Ovary (tissue), 9 donors: ENCODE data around the gene COL18A1. TPM values are rescaled to one million over a fixed set of nuclear protein-coding genes. Genes with fewer than 3 reads are reported as not detected.
A peak's percentile ranks its signal among the peaks of the same experiment; 100 is the strongest.

Experiments
- DNase-seq, 5 donors: peaks; one replicate each; pipeline ENCODE4 v3.0.0-alpha.2; 2019 to 2020
- H3K27ac ChIP-seq, 2 donors: fragments of 200-600 bp; one replicate each; pipeline versions ENCODE4 v1.5.1 to v1.8.0; 2019 to 2022
- H3K27me3 ChIP-seq: fragments of 200-600 bp; one replicate; pipeline ENCODE4 v1.8.0; 2022
- H3K36me3 ChIP-seq: fragments of 200-600 bp; sonication (generic); one replicate; pipeline ENCODE4 v1.5.1; 2019
- H3K4me1 ChIP-seq: one replicate; pipeline ENCODE4 v1.8.1; 2013; ENCODE audit warnings: mild to moderate bottlenecking, moderate library complexity; ENCODE audit not compliant: insufficient read depth
- H3K4me3 ChIP-seq: fragments of 200-600 bp; sonication (generic); one replicate; pipeline ENCODE4 v1.5.1; 2017
- H3K9me3 ChIP-seq, 2 donors: fragments of 200-600 bp in 1 of 2; sonication (generic) in 1 of 2; one replicate each; pipeline versions ENCODE4 v1.5.1 to v1.8.1; 2013 to 2019; ENCODE audit warnings: mild to moderate bottlenecking in 1 of 2, moderate library complexity in 1 of 2
- CTCF ChIP-seq, 3 donors: fragments of 450-650 bp in 2 of 3; fragments of 200-600 bp in 1 of 3; IDR thresholded peaks; one replicate each; pipeline versions ENCODE4 v1.5.1 to v1.8.0; 2016 to 2022; ENCODE audit warnings: antibody characterized with exemption in 3 of 3, mild to moderate bottlenecking in 1 of 3
- EP300 ChIP-seq: sonication (generic); formaldehyde crosslinking; IDR thresholded peaks from one replicate; pipeline ENCODE4 v1.6.1; 2017; ENCODE audit warnings: antibody characterized with exemption
- POLR2A ChIP-seq: fragments of 450-650 bp; IDR thresholded peaks from one replicate; pipeline ENCODE4 v1.6.1; 2017; ENCODE audit warnings: antibody characterized with exemption, mild to moderate bottlenecking, moderate library complexity
- WGBS, 3 donors: extraction: QIAGEN DNeasy Blood & Tissue Kit in 1 of 3; methylation state at CpG; one replicate each; pipeline versions ENCODE4 v1.1.5 to v1.1.7; 2013 to 2017; 5-methylcytosine and 5-hydroxymethylcytosine counted together
- intact Hi-C, 4 donors: fragments of 100-400 bp; cut with DNase I; formaldehyde crosslinking; loops; one replicate each; pipeline versions ENCODE4 v1.11.0 to v1.15.1; 2022 to 2023
- polyA plus RNA-seq, 2 donors: library from polyadenylated mRNA; stranded (reverse); fragments of 200-250 nt in 1 of 2; fragments of 350-450 nt in 1 of 2; fragmentation: Illumina TruSeq in 1 of 2; extraction: RNeasy Lipid Tissue Mini Kit (QIAGEN cat#74804) in 1 of 2; gene quantifications; one replicate each; pipeline ENCODE4 v1.2.3, GENCODE V29; 2013 to 2014
- total RNA-seq, 7 donors: library from RNA; depleted of rRNA in 2 of 7; stranded (reverse); fragments of >200 nt in 2 of 7; fragmentation: NEBNext Ultra II Directional in 3 of 7; extraction: Animal tissue kit (Norgen Biotek cat#: 25700) in 3 of 7; gene quantifications; one replicate each; pipeline versions ENCODE4 v1.1.0 to v1.2.4, GENCODE V29; 2016 to 2023
- donor health status: DM: no; HTN: no; CAD: no; lungs with moderate emphysema.
- donor health status: DM: no; HTN: no; CAD: no.
- donor health status: Bipolar disorder and iron deficiency.
- donor health status: DM: yes; HTN: yes; CAD: no.
- donor health status: DM: no; HTN: no; CAD: no.
- donor health status: DM: yes; HTN: yes; CAD: no.

Gene COL18A1
- total and polyA plus RNA-seq, 9 donors, result 11.1 to 353 (median 268) TPM

DNA sequence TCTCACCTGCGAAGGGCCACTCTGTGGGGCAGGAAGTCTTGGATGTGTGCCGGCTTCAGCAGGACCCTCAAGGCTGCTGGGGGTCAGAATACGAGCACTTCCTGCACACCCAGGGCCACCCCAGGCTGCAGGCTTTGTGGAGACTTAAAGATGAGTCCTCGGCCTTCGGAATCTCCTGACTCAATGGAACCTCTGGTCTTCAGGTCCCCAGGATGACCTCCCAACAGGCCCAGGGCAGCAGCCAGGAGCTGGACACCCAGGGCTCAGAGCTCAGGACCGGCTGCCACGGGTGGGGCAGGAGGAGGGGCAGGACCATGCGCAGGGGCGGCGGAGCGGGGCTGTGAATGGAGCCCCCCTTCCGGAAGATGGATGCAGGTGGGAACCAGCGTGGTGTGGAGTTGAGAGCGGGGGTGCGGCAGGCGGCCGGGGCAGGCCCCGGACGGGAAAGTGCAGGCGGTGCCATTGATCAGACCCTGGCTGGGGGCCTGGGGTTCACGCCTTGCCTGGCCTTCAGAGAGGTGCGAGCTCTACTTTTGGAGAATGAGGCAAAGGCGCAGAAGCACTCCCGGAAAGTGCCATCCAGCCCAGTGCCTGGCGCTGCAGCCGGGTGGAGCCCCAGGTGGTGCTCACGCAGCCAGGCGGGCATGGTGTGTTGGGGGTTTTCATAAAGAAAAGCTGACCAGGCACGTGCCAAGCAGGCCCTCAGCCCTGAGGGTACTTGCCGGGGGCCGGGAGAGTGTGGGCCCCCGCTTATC lies 10.4 kb downstream of the COL18A1 start:
- intact Hi-C loops, result no loop called here

DNA sequence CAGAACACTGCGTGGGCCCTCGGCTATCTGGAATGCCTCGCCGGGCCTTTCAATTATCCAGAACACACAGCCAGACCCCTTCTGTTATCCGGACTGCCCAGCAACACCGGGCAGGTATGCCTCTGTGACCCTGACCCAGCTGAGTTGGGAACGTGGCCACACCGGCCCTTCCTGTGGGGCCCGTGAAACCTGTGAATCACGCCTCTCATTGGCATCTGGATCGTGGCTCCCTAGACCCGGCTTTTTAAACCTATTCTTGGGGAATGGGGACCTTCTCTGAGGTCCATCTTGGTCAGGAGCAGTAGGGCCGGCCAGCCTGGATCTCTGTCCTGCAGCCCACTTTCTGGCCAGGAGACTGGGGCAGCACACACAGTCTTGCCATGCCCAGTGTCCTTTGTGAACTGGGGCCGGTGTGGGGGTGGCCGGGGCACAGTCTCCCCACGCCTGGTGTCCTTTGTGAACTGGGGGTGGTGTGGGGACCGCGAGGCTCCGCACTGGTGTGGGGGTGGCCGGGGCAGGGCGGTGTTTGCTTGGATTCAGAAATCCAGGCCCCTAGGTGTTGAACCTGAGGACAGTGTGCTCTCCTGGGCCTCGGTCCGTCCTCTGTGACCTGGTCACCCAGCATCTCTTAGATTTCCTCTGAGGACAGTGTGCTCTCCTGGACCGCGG lies 11.1 kb downstream of the COL18A1 start:
- Histone ChIP-seq H3K4me1 (peaks cover 13% of the 10 kb centered on the region), H3K27ac (peak overlapping the region in 1 of 2 donors; percentile 4), H3K27me3 (no peaks in the 10 kb centered on the region), H3K36me3 (no peaks in the 10 kb centered on the region), H3K9me3 (no peaks in the 10 kb centered on the region), H3K4me3 (no peak overlapping the region)
- TF ChIP-seq CTCF (IDR thresholded peaks at IDR 0.05) (no peak), POLR2A (no peak), EP300 (no peak)
- intact Hi-C loops, result no loop called here
- peak in 4 of 5 donors; percentile 23 to 39 (median 26) for DNase-seq
- 74 to 77% (median 76%) methylated on average over 23 to 25 of the region's 25 CpGs for WGBS, 3 donors

More for the DNA sequence above, 10.4 kb downstream of the COL18A1 start:
- Histone ChIP-seq H3K36me3 (no peaks in the 10 kb centered on the region), H3K4me1 (peaks cover 19% of the 10 kb centered on the region), H3K27ac (peak overlapping the region in 1 of 2 donors; percentile 4), H3K9me3 (no peaks in the 10 kb centered on the region), H3K27me3 (no peaks in the 10 kb centered on the region), H3K4me3 (no peak overlapping the region)
- TF ChIP-seq EP300 (no peak), CTCF (IDR thresholded peaks at IDR 0.05) (no peak), POLR2A (no peak)
- peak in 4 of 5 donors; percentile 29 to 45 (median 33) for DNase-seq
- 88 to 91% (median 90%) methylated on average over 32 of the region's 32 CpGs for WGBS, 3 donors

DNA sequence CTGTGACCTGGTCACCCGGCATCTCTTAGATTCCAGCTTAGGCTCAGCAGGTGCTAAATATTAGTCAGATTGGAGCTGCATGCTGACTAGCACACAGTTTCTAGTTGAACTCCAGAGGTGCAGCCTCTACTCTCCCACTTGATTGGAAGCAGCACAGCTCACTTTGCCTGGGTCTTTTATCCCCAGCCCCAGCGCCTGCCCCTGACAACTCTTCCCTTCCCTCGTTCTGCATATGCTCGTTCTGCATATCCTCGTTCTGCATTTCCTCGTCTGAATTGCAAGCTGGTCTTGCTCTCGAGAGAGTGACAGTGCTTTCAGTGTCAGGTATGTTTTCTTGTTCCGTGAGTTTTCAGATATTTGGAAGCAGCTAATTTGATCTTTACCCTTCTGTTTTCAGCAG lies 11.7 kb downstream of the COL18A1 start:
- peaks cover 11% of the 10 kb centered on the region for H3K4me1 ChIP-seq
- peak in 4 of 5 donors; percentile 12 to 35 (median 15) for DNase-seq
- intact Hi-C loops, result no loop called here
- no peaks in the 10 kb centered on the region for H3K36me3 ChIP-seq
- no peak for TF ChIP-seq EP300
- TF ChIP-seq POLR2A, result no peak
- TF ChIP-seq CTCF (IDR thresholded peaks at IDR 0.05), result no peak
- no peaks in the 10 kb centered on the region for H3K9me3 ChIP-seq
- no peaks in the 10 kb centered on the region for H3K27me3 ChIP-seq
- no peak overlapping the region for H3K4me3 ChIP-seq
- H3K27ac ChIP-seq, result peak overlapping the region in 1 of 2 donors; percentile 4
- WGBS, 3 donors, result 42 to 60% (median 48%) methylated on average over 8 of the region's 8 CpGs

DNA sequence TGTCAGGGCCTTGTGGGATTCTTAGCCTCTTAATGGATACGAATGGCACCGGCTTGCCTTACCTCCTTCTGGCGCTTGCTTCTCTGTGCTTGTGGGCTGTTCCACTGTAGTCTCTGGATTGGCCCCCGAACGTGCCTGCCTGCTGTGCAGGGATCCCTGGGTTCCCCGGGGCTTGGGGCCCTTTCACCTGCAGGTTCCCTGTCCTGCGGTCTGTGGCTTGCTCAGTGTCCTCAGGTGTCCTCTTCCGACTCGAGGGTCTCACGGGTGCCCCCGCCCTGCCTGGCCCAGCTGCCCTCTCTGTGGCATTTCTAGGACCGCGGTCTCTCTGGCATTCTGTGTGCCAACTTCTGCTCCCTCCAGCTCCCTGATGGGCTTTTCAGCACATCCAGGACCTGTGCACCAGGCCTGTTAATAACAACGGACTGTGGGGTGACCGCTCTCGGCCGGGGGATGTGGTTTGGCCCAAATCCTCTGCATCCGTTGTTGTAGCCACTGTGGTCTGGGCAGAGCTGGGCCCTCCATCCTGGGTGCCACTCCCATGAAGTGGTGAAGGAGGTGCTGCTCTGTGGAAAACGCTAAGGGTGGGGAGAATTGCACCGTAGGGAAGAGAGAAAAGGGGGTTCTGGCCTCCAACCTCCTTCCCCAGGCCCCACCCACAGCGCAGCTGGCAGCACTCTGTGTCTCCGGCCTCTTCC lies 12.4 kb downstream of the COL18A1 start:
- DNase-seq, result peak in 4 of 5 donors; percentile 28 to 38 (median 30)
- Histone ChIP-seq H3K9me3 (no peaks in the 10 kb centered on the region), H3K27ac (peak overlapping the region in 1 of 2 donors; percentile 49), H3K4me1 (peaks cover 11% of the 10 kb centered on the region), H3K4me3 (no peak overlapping the region), H3K27me3 (no peaks in the 10 kb centered on the region), H3K36me3 (no peaks in the 10 kb centered on the region)
- intact Hi-C loops, result no loop called here
- WGBS, 3 donors, result 55 to 68% (median 59%) methylated on average over 22 of the region's 22 CpGs
- TF ChIP-seq EP300 (no peak), CTCF (IDR thresholded peaks at IDR 0.05) (no peak), POLR2A (no peak)
